ENCODE data around the gene PLA2G5. TPM values are rescaled to one million over a fixed set of nuclear protein-coding genes. Genes with fewer than 3 reads are reported as not detected.

Gene PLA2G5
- total RNA-seq, 4 donors from 2014 or later: 0.97 to 6.7 (median 2.3) TPM; not detected in 1

- no peak overlapping the region for H3K4me3 ChIP-seq
- DNase-seq: no peak
- 76 to 77% methylated on average over 4 to 5 of the region's 5 CpGs for WGBS, 2 donors
- TF ChIP-seq POLR2A (IDR thresholded peaks at IDR 0.05) (no peak), CTCF (IDR thresholded peaks at IDR 0.05) (no peak)
- no peak overlapping the region for H3K27ac ChIP-seq
- H3K36me3 ChIP-seq: no peaks in the 10 kb centered on the region
- peaks cover 0 to 9% (median 0%) of the 10 kb centered on the region in 4 donors for H3K27me3 ChIP-seq
- intact Hi-C loops (cut with DNase I): no loop called here
- H3K9me3 ChIP-seq: no peaks in the 10 kb centered on the region
- H3K4me1 ChIP-seq: no peaks in the 10 kb centered on the region
Observed at GRCh38 chr1:20076710-20077461, 6.9 kb downstream of the PLA2G5 start.

GRCh38 chr1:20078171-20078651 is 8.2 kb downstream of the PLA2G5 start:
- peaks cover 0 to 9% (median 0%) of the 10 kb centered on the region in 4 donors for H3K27me3 ChIP-seq
- WGBS, 2 donors: 41 to 57% methylated on average over 8 of the region's 8 CpGs
- H3K36me3 ChIP-seq: no peaks in the 10 kb centered on the region
- intact Hi-C loops (cut with DNase I): no loop called here
- DNase-seq: no peak
- H3K4me3 ChIP-seq: no peak overlapping the region
- no peaks in the 10 kb centered on the region for H3K4me1 ChIP-seq
- no peak overlapping the region for H3K27ac ChIP-seq
- TF ChIP-seq POLR2A (IDR thresholded peaks at IDR 0.05) (no peak), CTCF (IDR thresholded peaks at IDR 0.05) (no peak)
- no peaks in the 10 kb centered on the region for H3K9me3 ChIP-seq

GRCh38 chr1:20078711-20079110 is 8.7 kb downstream of the PLA2G5 start:
- 68 to 71% methylated on average over 5 of the region's 5 CpGs for WGBS, 2 donors
- no peaks in the 10 kb centered on the region for H3K36me3 ChIP-seq
- no peak for DNase-seq
- H3K4me1 ChIP-seq: no peaks in the 10 kb centered on the region
- peaks cover 0 to 9% (median 0%) of the 10 kb centered on the region in 4 donors for H3K27me3 ChIP-seq
- H3K9me3 ChIP-seq: no peaks in the 10 kb centered on the region
- no peak overlapping the region for H3K4me3 ChIP-seq
- intact Hi-C loops (cut with DNase I): no loop called here
- H3K27ac ChIP-seq: no peak overlapping the region
- TF ChIP-seq POLR2A (IDR thresholded peaks at IDR 0.05) (no peak), CTCF (IDR thresholded peaks at IDR 0.05) (no peak)

- H3K4me1 ChIP-seq: no peaks in the 10 kb centered on the region
- intact Hi-C loops (cut with DNase I): no loop called here
- WGBS, 2 donors: 42 to 68% methylated on average over 3 to 7 of the region's 8 CpGs
- no peak for DNase-seq
- H3K27ac ChIP-seq: no peak overlapping the region
- H3K4me3 ChIP-seq: no peak overlapping the region
- H3K27me3 ChIP-seq: peaks cover 0 to 9% (median 0%) of the 10 kb centered on the region in 4 donors
- no peaks in the 10 kb centered on the region for H3K36me3 ChIP-seq
- no peak for TF ChIP-seq CTCF (IDR thresholded peaks at IDR 0.05)
- no peaks in the 10 kb centered on the region for H3K9me3 ChIP-seq
Observed at GRCh38 chr1:20079661-20080305, 9.8 kb downstream of the PLA2G5 start.
